Measurements from ENCODE around the gene TBX21.

TBX21 gene, protein sequence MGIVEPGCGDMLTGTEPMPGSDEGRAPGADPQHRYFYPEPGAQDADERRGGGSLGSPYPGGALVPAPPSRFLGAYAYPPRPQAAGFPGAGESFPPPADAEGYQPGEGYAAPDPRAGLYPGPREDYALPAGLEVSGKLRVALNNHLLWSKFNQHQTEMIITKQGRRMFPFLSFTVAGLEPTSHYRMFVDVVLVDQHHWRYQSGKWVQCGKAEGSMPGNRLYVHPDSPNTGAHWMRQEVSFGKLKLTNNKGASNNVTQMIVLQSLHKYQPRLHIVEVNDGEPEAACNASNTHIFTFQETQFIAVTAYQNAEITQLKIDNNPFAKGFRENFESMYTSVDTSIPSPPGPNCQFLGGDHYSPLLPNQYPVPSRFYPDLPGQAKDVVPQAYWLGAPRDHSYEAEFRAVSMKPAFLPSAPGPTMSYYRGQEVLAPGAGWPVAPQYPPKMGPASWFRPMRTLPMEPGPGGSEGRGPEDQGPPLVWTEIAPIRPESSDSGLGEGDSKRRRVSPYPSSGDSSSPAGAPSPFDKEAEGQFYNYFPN

DNA sequence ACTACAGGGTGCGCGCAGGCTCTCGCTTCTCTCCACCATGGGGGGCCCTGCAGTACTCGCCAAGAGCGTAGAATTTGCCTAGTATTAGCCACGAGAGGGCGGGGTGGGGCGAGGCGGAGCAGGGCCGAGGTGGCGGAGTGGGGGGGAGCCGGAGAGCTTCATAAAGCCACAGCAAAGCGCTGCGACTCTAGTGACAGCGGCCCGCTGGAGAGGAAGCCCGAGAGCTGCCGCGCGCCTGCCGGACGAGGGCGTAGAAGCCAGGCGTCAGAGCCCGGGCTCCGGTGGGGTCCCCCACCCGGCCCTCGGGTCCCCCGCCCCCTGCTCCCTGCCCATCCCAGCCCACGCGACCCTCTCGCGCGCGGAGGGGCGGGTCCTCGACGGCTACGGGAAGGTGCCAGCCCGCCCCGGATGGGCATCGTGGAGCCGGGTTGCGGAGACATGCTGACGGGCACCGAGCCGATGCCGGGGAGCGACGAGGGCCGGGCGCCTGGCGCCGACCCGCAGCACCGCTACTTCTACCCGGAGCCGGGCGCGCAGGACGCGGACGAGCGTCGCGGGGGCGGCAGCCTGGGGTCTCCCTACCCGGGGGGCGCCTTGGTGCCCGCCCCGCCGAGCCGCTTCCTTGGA lies at the start of gene TBX21:
TSS of gene TBX21 (plus strand) at position 190 of the 627 bp plus-strand sequence. CDS start at position 409, 219 bp downstream.
- peak; percentile 85 to 91 for DNase-seq (ENCODE audit: low read depth in 2 of 2)

DNA sequence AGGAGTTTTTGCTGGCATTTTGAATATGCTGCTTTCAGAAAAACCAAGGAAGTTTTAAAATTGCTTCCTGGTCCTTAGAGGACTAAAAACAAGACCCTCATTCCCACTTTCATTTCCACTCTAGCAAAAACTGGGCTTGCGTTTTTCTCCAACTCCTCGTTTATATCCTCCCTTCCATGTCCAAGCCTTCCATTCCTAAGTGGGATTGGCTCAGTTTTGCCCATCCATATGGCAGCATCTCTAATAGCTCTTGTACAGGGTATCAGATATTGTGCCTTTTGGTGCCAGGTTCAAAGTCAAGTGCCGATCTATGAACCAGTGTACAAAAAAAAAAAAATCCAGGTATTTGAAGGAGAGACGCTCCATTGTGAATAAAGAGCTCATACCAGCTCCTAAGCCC lies 49.0 kb upstream of the TBX21 start:
- no peak for DNase-seq (ENCODE audit: low read depth in 2 of 2)

DNA sequence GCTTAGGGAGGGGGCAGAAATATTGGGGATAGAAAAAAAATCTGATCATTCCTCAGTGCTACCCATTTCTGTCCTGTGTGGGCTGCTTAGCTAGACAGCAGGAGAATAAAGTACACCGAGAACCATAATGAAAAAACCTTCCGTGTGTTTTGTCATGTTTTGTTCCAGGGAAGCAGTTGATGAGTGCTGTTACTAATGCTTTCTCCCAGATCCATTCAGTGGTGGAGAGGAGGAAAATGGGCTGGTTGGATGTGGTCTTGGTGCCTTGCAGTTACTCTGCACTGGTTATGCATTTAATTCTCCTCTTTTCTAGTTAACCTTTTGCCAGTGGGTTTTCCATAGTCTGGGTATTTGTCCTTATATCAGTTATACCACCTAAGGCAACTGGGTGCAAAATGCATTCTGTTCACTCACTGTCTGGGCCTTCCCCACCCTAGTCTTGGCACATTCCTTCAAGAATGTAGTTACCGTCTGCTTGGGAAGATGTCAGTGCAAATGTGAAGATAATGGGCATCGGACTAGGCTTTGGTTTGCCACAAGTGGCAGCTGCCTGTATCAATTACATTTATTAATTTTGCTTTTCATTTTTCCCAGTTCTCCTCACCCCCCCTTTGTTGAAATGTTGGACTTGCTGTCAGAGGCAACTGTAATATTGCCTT lies 48.4 kb upstream of the TBX21 start:
- DNase-seq (ENCODE audit: low read depth in 2 of 2), result no peak

DNA sequence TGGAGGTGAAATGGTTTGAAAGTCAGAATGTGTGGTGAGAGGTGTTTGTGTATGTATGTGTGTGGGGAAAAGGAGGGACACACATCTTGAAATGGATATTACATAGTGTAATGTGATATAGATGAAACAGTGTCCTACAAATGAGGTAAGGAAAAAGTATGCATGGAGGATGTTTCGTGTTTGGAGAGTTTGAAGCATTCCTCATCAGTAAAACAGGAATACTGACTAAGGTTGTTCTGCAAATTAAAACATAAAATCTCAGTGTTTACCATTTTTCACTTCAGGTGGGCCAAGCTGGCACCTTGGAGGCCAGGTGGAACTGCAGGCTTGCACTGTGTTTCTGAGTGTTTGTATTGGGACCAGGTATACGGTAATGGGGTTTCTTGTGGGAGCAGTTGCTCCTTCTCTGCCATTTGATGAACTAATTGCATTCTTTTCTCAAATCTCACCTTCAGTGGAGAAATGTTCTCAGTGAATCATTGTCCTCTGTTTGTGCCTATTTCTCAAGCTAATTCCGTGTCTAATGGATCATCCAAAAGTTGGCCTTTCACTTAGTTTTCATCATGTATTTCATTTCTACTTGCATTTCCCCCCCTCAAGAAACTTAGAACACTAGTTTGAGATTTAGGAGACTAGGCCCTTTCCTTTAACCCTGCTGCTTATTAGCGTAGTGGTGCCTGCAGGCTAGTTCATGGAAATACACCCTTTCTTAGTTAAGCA lies 47.3 kb upstream of the TBX21 start:
- DNase-seq (ENCODE audit: low read depth in 2 of 2), result no peak

DNA sequence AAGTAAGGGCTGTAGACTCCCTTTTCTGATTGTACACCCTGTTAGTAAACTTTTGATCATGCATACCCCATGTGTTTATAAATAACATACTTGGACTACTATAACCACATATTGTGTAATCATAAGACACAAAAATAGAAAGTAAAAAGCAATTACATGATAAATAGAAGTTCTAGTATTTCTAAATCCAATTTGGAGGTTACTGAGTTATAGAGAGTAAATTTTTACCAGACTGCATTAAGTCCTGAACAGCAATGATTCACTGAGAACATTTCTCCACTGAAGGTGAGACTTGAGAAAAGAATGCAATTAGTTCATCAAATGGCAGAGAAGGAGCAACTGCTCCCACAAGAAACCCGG lies 46.8 kb upstream of the TBX21 start:
- DNase-seq (ENCODE audit: low read depth in 2 of 2), result no peak

DNA sequence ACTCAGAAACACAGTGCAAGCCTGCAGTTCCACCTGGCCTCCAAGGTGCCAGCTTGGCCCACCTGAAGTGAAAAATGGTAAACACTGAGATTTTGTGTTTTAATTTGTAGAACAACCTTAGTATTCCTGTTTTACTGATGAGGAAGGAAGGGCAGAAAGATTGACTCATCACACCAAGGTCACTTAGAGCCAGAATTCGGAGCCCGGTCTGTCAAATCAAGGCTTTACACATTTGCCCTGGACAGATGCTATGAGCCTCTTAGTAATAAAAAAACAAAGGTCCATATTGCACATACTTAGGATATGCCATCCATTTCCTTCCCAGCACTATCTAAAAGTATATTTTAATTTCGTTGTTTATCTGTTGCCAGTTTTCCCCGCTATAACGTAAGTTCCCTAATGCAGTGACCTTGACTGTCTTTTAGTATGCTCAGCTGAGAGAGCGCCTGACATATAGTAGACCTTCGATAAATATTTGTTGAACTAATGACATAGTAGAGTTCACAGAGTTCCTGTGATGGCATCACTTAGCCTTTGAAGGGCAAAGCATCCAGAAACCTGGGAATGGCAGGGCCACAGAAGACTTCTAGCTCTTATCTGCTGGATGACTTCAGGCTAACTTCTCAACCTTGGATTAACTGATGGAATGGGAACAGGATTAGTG lies 46.2 kb upstream of the TBX21 start:
- DNase-seq (ENCODE audit: low read depth in 2 of 2), result no peak

DNA sequence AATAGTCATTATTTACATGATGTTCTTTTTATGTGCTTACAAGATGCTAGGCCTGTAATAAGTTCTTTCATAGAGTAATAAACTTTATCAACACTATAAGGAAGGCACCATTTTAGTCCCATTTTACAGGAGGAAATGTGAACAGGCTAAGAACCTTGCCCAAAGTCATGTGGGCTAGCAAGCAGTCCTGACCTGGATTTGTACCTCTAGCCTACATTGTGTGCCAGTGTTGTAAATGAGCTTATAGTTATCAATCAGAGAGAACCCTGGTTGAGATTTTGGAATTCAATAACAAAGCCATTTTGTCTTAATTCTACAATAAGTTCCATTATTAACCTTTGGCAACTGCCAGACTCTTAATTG lies 45.7 kb upstream of the TBX21 start:
- no peak for DNase-seq (ENCODE audit: low read depth in 2 of 2)

DNA sequence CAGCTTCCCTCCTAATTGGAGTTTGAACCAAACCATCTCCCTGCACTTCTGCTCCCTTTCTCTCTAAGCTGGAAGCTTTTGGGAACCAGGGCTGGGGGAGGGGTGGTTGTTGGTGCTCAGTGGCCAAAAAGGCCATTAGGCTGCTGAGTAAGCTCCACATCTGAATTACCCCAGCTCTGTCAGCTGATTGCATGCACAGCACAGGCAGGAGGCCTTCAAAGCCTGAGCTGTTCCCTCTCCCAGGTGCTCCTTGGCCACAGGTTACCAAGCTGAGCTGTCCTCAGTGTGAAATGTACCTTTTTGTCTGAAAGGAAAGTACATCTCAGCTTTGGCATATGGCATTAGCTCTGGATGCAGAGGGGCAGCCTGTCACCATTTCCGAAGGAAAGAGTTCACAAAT lies 45.3 kb upstream of the TBX21 start:
- DNase-seq (ENCODE audit: low read depth in 2 of 2), result no peak

DNA sequence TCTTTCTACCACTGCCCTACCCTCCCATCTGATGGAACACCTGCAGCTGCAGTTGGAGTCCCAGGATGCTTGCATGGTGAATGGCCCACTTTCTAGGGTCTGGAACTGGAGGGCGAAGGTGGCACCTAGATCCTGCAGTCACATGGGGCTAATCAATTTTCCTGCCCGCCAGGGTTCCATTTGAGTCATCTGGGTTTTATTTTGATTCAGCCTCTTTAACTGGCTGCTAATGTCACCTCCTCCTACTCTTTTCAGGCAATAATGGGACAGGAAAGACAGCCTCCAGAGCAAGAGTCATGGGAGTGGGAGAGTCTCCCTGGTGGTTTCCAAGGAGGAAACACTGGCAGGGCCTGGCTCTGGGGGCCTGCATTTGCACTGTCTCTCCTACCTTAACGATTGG lies 42.9 kb upstream of the TBX21 start:
- DNase-seq (ENCODE audit: low read depth in 2 of 2), result no peak

DNA sequence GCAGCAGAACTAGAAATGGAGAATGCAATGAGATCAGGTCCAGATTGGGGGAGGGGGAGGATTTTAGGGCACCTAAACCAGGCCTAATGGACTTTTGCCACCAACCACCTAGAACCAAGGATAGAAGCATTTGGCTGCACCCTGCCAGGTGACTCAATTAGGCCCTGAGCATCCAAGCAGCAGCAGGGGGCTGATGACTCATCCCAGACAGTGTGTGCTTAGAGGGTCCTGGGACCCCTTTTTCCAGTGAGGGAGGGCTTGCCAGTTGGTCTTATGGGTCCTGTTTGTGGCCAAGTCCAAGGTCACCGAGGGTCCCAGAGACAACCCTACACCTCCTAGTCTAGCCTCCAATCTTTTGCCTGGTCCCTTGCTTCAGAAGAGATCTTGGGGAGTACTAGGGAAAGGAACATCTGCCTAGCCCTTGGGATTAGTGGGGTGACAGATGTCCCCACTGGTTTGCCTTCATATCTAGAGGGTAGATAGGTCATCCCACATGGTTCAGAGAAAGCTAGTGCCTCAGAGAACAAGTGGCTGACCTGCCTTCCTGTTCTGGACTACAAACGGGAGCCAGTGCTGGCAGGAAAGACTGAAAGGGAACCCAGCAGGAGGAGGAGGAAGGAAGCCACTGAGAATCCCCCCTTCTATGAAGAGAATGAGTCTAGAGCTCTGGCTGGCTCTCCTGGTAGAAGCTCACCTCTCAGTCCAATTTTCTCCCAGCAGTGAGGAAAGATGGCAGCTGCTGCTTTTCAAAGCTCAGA lies 40.7 kb upstream of the TBX21 start:
- DNase-seq (ENCODE audit: low read depth in 2 of 2), result no peak

DNA sequence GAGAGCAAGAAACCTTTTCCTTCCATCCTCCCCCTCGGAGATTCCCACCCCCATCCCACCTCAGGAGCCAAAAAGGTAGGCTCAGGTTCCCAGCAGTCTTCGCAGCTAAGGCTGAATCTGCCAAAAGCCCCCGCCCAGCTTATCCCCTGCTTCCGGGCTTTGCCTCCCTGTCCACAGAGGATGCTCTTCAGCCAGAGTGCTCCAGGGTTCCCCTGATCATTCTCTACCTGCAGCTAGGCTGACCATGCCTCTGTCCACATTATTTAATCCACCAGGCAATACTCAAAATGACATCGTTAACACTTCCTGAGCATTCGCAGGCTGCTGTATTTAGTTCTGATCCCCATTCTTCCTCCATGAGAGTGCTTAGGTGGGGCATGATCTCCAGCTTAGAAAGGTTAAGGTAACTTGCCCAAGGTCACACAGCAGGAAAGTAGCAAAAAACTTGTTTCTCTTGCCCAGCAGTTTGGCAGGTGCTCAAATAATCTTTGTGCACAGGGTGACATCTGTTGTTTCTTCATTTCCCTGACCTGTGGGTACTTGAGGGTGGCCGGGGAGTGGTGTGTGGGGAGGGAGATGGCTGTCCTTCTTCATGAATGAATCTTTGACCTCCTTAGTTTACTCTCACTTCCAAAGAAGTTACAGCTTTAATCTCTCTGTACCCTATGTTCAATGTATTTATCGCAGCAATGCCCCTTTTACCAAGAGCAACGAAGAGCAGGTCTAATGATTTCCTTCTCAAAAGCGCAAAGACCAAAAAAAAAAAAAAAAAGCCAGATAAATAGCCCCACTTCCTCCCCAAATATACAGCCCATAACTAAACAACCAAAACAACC lies 39.9 kb upstream of the TBX21 start:
- DNase-seq (ENCODE audit: low read depth in 2 of 2), result no peak

DNA sequence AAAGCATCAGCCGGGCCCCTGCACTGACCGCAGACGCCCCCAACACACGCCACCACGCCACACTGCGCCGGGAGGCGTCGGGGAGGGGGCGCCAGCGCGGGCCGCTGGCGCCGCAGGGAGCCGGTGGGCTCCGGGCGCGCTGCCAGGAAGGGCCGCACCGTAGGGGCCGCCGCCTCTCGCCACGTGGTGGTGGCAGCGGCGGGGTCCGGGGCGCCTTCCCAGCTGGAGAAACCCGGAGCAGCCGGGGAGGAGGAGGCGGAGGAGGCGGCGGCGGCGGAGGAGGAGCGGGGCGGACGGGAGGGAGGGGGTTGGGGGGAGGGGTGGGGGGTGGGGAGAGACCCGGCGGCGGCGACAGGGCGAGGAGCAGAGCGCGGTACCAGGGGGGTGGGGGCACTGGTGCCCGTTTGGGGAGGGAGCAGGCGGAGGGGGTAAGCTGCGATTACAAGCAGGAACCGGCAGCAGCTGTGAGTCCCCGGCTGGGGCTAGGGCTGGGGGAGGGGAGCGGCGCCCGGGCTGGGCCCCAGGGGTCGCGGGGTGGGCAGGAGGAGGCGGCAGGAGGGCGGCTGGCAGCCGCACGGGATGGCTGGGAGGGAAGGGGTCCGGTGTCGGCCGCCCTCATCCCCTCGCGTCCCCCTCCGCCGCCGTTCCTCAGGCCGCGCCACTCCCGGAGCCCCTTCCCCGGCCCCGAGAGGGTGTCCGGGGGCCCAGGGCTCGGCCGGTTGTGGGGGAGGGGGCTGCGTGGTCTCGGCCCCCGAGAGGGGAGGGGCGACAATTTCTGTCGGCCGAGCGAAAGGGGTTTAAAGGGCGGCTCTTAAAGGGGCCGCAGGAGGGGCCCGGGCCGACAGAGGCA lies 39.1 kb upstream of the TBX21 start, which contains the start of gene TBKBP1:
TSS of gene TBKBP1 (plus strand) at position 431 of the 850 bp plus-strand sequence. CDS start 1,952 bp downstream, outside the sequence.
- no peak for DNase-seq (ENCODE audit: low read depth in 2 of 2)

DNA sequence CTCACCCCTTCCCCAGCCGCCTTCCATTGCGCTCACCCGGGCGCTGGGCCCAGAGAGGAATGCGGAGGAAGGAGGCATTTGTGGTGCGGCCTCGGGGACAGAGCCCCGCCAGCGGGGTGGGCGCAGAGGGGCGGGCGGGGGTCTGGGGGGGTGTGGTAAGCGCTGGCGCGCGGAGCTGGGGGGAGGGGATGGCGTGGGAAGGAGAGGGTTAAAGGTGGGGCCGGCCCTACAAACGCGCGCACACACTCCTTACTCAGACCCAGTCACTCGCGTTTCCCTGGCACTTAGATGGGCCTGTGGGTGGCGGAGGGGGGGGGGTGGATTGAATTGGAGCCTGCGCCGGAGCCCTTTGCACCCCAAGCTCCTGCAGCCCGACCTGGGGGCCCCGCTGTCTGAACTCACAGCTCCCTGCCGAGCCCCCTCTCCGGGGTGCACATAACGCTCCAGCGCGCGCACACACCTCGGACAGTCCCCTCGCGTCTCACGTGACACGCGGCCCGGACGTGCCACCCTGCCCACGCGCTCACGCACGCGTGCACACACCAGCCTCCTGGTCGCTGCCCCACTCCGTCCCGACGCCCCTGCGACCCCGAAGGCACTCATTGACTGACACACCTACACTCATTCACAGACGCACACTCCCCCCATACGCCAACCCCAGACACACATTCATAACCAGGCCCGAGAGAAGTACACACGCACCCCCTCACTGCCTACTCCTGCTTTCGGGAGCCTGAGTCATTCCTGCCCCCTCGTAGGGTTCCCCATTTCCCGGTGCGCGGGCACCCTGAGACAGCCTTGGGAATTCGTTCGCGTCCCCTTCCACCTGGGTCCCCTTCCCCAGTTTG lies 38.2 kb upstream of the TBX21 start:
- DNase-seq (ENCODE audit: low read depth in 2 of 2), result peak in 1 of 2 donors; percentile 58

DNA sequence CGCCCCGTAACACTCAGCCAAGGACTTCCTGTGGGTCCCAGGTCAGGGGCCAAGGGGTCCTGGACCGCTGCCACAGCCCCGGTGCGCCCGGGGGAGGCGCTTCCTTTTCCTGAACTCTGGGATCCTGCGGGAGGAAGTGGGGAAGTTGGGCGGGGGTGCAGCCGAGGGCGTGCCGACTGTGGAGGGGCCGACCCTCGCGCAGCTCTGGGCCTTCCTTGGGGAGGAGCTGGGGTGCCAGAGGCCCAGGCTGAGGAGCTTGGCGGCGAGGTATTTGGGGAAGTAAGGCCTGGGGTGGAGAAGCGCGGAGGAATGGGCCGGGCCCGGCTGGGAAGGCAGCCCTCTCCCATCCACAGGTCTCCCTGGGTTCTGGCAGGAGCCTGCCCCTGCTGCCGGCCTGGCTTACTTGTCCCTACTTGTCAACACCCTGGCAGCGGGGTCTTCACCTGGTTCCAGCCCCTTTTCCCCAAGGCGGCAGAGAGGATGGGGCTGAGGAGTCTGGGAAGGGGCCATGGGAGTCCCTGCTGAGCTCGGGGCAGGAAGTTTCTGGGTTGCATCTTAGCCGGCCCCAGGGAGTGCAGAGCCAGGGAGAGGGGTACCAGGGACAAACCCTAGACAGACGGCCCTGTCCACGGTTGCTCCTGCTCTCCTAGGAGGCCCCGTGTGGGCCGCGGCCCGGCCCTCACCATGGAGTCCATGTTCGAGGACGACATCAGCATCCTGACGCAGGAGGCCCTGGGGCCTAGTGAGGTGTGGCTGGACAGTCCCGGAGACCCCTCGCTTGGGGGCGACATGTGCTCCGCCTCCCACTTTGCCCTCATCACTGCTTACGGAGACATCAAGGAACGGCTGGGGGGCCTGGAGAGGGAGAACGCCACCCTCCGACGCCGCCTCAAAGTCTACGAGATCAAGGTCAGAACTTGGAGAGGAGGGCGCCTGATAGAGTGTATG lies 37.3 kb upstream of the TBX21 start:
- DNase-seq (ENCODE audit: low read depth in 2 of 2), result no peak

DNA sequence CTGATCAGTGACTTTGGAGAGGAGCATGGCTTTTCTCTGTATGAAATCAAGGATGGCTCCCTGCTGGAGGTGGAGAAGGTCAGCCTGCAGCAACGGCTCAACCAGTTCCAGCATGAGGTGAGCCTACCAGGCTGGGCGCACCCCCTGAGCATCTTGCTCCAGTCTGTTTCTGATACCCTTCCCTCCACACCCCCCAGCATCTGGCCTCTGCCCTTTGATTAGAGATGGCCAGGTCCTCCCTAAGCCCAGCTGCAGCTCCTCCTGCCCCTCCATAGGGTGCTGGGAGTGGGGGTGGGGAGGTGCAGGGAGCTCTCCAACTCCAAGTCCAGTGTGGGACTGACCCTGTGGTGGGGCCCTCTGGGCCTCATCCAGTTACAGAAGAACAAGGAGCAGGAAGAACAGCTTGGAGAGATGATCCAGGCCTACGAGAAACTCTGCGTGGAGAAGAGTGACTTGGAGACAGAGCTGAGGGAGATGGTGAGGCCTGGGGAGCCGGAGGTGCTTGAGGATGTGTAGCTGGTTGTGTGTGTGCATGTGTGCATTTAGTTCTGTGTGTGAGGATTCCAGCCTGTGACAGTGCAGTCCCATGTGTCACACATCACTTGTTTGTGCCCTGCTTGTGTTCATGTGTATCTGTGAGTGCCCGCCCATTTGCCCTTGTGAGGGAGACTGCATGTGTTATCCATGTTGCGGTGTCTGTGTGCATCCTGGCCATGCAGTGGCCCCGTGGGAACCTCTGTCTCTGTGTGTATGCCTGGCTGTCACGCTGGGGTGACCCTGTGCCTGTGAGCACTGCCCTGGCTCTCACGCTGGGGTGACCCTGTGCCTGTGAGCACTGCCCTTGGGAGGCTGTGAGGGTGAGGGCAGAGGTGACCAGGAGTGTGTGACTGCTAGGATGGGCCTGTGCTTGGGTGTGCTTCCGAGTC lies 36.1 kb upstream of the TBX21 start:
- DNase-seq (ENCODE audit: low read depth in 2 of 2), result no peak
